Measurements from ENCODE around the gene NID2. TPM values are rescaled to one million over a fixed set of nuclear protein-coding genes. Genes with fewer than 3 reads are reported as not detected.

Gene NID2
- total and polyA plus RNA-seq, 4 donors: 2.3 to 23.3 (median 10.1) TPM

DNA sequence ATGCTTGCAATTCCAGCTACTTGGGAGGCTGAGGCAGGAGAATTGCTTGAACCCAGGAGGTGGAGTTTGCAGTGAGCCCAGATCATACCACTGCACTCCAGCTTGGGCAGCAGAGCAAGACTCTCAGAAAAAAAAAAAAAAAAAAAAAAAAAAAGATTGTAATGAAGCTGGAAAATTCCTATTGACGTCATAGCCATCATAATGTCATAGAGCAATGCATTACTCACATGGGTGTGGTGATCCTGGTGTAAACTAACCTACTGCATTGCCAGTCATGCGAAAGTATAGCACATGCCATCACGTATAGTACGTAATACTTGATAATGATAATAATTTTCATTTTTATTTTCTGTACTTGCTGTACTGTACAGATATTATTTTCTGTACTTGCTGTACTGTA is 42.7 kb upstream of the NID2 start:
- Histone ChIP-seq H3K4me1 (ENCODE audit: control insufficient read depth in 4 of 4, insufficient read depth in 4 of 4, low read length in 3 of 4) (no peaks in the 10 kb centered on the region), H3K27ac (ENCODE audit: low read depth in 1 of 2, low read length in 2 of 2) (no peak overlapping the region), H3K36me3 (ENCODE audit: control insufficient read depth in 4 of 4, insufficient read depth in 3 of 4, low read depth in 1 of 4, low read length in 3 of 4) (no peaks in the 10 kb centered on the region), H3K9me3 (ENCODE audit: control insufficient read depth in 4 of 4, low read length in 3 of 4) (no peaks in the 10 kb centered on the region), H3K27me3 (ENCODE audit: control insufficient read depth in 4 of 4, insufficient read depth in 4 of 4, low read length in 3 of 4) (peaks cover 0 to 4% (median 0%) of the 10 kb centered on the region in 4 donors), H3K9ac (ENCODE audit: low read depth in 1 of 2, low read length in 2 of 2) (no peak overlapping the region), H3K4me3 (ENCODE audit: low read depth in 1 of 3, low read length in 3 of 3) (no peak overlapping the region)
- TF ChIP-seq EGR1 (IDR thresholded peaks at IDR 0.05; ENCODE audit: low read depth in 2 of 2): no peak
- TF ChIP-seq, protein P1, sequence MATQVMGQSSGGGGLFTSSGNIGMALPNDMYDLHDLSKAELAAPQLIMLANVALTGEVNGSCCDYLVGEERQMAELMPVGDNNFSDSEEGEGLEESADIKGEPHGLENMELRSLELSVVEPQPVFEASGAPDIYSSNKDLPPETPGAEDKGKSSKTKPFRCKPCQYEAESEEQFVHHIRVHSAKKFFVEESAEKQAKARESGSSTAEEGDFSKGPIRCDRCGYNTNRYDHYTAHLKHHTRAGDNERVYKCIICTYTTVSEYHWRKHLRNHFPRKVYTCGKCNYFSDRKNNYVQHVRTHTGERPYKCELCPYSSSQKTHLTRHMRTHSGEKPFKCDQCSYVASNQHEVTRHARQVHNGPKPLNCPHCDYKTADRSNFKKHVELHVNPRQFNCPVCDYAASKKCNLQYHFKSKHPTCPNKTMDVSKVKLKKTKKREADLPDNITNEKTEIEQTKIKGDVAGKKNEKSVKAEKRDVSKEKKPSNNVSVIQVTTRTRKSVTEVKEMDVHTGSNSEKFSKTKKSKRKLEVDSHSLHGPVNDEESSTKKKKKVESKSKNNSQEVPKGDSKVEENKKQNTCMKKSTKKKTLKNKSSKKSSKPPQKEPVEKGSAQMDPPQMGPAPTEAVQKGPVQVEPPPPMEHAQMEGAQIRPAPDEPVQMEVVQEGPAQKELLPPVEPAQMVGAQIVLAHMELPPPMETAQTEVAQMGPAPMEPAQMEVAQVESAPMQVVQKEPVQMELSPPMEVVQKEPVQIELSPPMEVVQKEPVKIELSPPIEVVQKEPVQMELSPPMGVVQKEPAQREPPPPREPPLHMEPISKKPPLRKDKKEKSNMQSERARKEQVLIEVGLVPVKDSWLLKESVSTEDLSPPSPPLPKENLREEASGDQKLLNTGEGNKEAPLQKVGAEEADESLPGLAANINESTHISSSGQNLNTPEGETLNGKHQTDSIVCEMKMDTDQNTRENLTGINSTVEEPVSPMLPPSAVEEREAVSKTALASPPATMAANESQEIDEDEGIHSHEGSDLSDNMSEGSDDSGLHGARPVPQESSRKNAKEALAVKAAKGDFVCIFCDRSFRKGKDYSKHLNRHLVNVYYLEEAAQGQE (IDR thresholded peaks at IDR 0.05): no peak
- no peak for TF ChIP-seq GABPA (IDR thresholded peaks at IDR 0.05 in 1 of 2, conservative IDR thresholded peaks at IDR 0.05 in 1 of 2)
- TF ChIP-seq HNF4A (conservative IDR thresholded peaks at IDR 0.05): no peak
- TF ChIP-seq, protein P2, sequence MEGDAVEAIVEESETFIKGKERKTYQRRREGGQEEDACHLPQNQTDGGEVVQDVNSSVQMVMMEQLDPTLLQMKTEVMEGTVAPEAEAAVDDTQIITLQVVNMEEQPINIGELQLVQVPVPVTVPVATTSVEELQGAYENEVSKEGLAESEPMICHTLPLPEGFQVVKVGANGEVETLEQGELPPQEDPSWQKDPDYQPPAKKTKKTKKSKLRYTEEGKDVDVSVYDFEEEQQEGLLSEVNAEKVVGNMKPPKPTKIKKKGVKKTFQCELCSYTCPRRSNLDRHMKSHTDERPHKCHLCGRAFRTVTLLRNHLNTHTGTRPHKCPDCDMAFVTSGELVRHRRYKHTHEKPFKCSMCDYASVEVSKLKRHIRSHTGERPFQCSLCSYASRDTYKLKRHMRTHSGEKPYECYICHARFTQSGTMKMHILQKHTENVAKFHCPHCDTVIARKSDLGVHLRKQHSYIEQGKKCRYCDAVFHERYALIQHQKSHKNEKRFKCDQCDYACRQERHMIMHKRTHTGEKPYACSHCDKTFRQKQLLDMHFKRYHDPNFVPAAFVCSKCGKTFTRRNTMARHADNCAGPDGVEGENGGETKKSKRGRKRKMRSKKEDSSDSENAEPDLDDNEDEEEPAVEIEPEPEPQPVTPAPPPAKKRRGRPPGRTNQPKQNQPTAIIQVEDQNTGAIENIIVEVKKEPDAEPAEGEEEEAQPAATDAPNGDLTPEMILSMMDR (IDR thresholded peaks at IDR 0.05; ENCODE audit: low read depth, low read length, missing input control): no peak
- no peak for TF ChIP-seq SP1 (IDR thresholded peaks at IDR 0.05)
- no peak for TF ChIP-seq RAD21 (IDR thresholded peaks at IDR 0.05)
- TF ChIP-seq, protein P3, sequence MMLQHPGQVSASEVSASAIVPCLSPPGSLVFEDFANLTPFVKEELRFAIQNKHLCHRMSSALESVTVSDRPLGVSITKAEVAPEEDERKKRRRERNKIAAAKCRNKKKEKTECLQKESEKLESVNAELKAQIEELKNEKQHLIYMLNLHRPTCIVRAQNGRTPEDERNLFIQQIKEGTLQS (IDR thresholded peaks at IDR 0.05): no peak
- TF ChIP-seq RXRA (IDR thresholded peaks at IDR 0.05): no peak
- no peak for TF ChIP-seq MAX (IDR thresholded peaks at IDR 0.05)
- TF ChIP-seq FOXA1 (IDR thresholded peaks at IDR 0.05): no peak
- TF ChIP-seq JUND (IDR thresholded peaks at IDR 0.05): no peak
- no peak for TF ChIP-seq HNF4G (IDR thresholded peaks at IDR 0.05)
- TF ChIP-seq NR2F2 (IDR thresholded peaks at IDR 0.05): no peak
- no peak for TF ChIP-seq TAF1 (conservative IDR thresholded peaks at IDR 0.05)
- TF ChIP-seq YY1 (IDR thresholded peaks at IDR 0.05): no peak
- 87% methylated on average over 4 of the region's 4 CpGs for WGBS
- DNase-seq (ENCODE audit: low spot score): no peak

DNA sequence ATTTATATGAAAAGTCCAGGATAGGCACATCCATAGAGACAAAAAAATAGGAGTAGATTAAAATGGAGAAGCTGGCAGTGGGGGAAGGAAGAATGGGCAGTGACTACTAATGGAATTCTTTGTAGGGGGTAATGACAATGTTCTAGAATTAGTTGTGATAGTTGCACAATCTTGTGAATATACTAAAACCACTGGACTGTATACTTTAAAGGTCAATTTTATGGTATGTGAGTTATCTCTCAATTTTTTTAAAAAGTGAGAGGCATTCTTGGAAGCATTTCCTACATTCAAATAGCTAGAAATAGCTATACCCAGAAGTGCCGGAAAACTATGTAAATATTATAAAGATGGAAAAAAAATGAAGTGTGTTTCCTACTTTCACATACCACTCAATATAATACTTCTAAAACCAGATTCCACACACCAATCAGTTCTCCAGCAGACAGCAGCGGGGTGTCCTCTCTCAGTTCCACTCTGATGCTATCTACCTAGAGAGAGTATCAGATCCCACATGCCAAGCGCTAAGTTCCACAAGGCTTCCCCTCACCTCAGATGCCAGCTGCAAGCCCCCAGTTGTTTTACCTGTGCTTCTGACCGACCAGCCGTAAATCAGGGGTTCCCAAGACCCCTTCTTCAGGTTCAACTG is 41.7 kb upstream of the NID2 start:
- Histone ChIP-seq H3K9ac (ENCODE audit: low read depth in 1 of 2, low read length in 2 of 2) (no peak overlapping the region), H3K36me3 (ENCODE audit: control insufficient read depth in 4 of 4, insufficient read depth in 3 of 4, low read depth in 1 of 4, low read length in 3 of 4) (no peaks in the 10 kb centered on the region), H3K4me1 (ENCODE audit: control insufficient read depth in 4 of 4, insufficient read depth in 4 of 4, low read length in 3 of 4) (no peaks in the 10 kb centered on the region), H3K9me3 (ENCODE audit: control insufficient read depth in 4 of 4, low read length in 3 of 4) (no peaks in the 10 kb centered on the region), H3K27me3 (ENCODE audit: control insufficient read depth in 4 of 4, insufficient read depth in 4 of 4, low read length in 3 of 4) (peaks cover 0 to 4% (median 0%) of the 10 kb centered on the region in 4 donors), H3K4me3 (ENCODE audit: low read depth in 1 of 3, low read length in 3 of 3) (no peak overlapping the region), H3K27ac (ENCODE audit: low read depth in 1 of 2, low read length in 2 of 2) (no peak overlapping the region)
- DNase-seq (ENCODE audit: low spot score): no peak
- WGBS: 78% methylated on average over 5 of the region's 5 CpGs
- TF ChIP-seq HNF4G (IDR thresholded peaks at IDR 0.05) (no peak), HNF4A (conservative IDR thresholded peaks at IDR 0.05) (no peak), EGR1 (IDR thresholded peaks at IDR 0.05; ENCODE audit: low read depth in 2 of 2) (no peak)
- TF ChIP-seq, protein P3 (IDR thresholded peaks at IDR 0.05): no peak

All from liver (tissue), 9 donors.